CD14-positive monocyte (primary cell): ENCODE measurements around the gene HIVEP3. TPM values are rescaled to one million over a fixed set of nuclear protein-coding genes. Genes with fewer than 3 reads are reported as not detected.

ENCODE experiments used
- DNase-seq, 3 donors: peaks; one replicate each; pipeline ENCODE4 v3.0.0-alpha.2; 2011 to 2022
- H2AFZ ChIP-seq: 2 replicates; pipeline ENCODE4 v1.6.0; 2012; ENCODE audit warnings: mild to moderate bottlenecking, low read depth, low read length, inconsistent platforms; ENCODE audit not compliant: insufficient read depth, poor library complexity, severe bottlenecking
- H3K27ac ChIP-seq, 2 donors: 1 replicate in 1 of 2; 2 replicates in 1 of 2; pipeline ENCODE4 v1.5.1; 2012 to 2013; ENCODE audit warnings: low read length in 2 of 2, control low read depth in 1 of 2, inconsistent platforms in 1 of 2, low read depth in 1 of 2, mild to moderate bottlenecking in 1 of 2
- H3K27me3 ChIP-seq, 2 donors: one replicate each; pipeline versions ENCODE4 v1.6.0 to v1.6.1; 2011 to 2013; ENCODE audit warnings: low read length in 2 of 2; ENCODE audit not compliant: control insufficient read depth in 2 of 2, insufficient read depth in 2 of 2
- H3K36me3 ChIP-seq, 2 donors: replicated peaks in 1 of 2; 1 replicate in 1 of 2; 2 replicates in 1 of 2; pipeline versions ENCODE4 v1.5.1 to v1.6.1; 2012 to 2013; ENCODE audit warnings: low read length in 2 of 2, control low read depth in 1 of 2, inconsistent platforms in 1 of 2, mild to moderate bottlenecking in 1 of 2; ENCODE audit not compliant: insufficient read depth in 2 of 2, control insufficient read depth in 1 of 2
- H3K4me1 ChIP-seq, 2 donors: 1 replicate in 1 of 2; 2 replicates in 1 of 2; pipeline versions ENCODE4 v1.5.1 to v1.6.1; 2012 to 2013; ENCODE audit warnings: low read length in 2 of 2, control low read depth in 1 of 2, inconsistent platforms in 1 of 2, mild to moderate bottlenecking in 1 of 2, moderate library complexity in 1 of 2; ENCODE audit not compliant: insufficient read depth in 2 of 2, control insufficient read depth in 1 of 2
- H3K4me2 ChIP-seq: replicated peaks from 2 replicates; pipeline ENCODE3; 2012; ENCODE audit warnings: low read length, moderate library complexity, mild to moderate bottlenecking; ENCODE audit not compliant: poor library complexity, severe bottlenecking; ENCODE audit errors: extremely low read depth
- H3K4me3 ChIP-seq, 3 experiments: fragments of 200-600 bp in 1 of 3; sonication (generic) in 1 of 3; replicated peaks in 1 of 3; 1 replicate in 2 of 3; 2 replicates in 1 of 3; pipeline ENCODE4 v1.5.1; 2011 to 2013; ENCODE audit warnings: low read length in 3 of 3, mild to moderate bottlenecking in 3 of 3, control low read depth in 2 of 3, low read depth in 2 of 3, inconsistent platforms in 1 of 3, moderate library complexity in 1 of 3
- H3K79me2 ChIP-seq: 2 replicates; pipeline ENCODE4 v1.6.0; 2012; ENCODE audit warnings: mild to moderate bottlenecking, control low read depth, inconsistent platforms, low read length, moderate library complexity; ENCODE audit not compliant: insufficient read depth
- H3K9ac ChIP-seq: 2 replicates; pipeline ENCODE4 v1.6.0; 2017; ENCODE audit warnings: low read length, mild to moderate bottlenecking; ENCODE audit not compliant: insufficient read depth, poor library complexity, severe bottlenecking
- H3K9me3 ChIP-seq, 2 donors: replicated peaks in 1 of 2; 1 replicate in 1 of 2; 2 replicates in 1 of 2; pipeline versions ENCODE4 v1.5.1 to v1.6.1; 2012 to 2013; ENCODE audit warnings: low read length in 2 of 2, control low read depth in 1 of 2; ENCODE audit not compliant: control insufficient read depth in 1 of 2, insufficient read depth in 1 of 2
- H4K20me1 ChIP-seq: 2 replicates; pipeline ENCODE4 v1.6.0; 2012; ENCODE audit warnings: mild to moderate bottlenecking, low read length, control low read depth, moderate library complexity; ENCODE audit not compliant: insufficient read depth
- H3K27ac Mint-ChIP-seq, 7 donors: one replicate each; pipeline ENCODE4 v1.8.0; 2020; ENCODE audit warnings: mild to moderate bottlenecking in 7 of 7, mixed read lengths in 7 of 7, moderate library complexity in 6 of 7, inconsistent platforms in 2 of 7
- H3K27me3 Mint-ChIP-seq, 3 donors: one replicate each; pipeline ENCODE4 v1.8.0; 2021 to 2022; ENCODE audit warnings: low read depth in 3 of 3, mild to moderate bottlenecking in 3 of 3, mixed read lengths in 3 of 3, moderate library complexity in 3 of 3, inconsistent platforms in 1 of 3
- H3K36me3 Mint-ChIP-seq, 2 donors: one replicate each; pipeline ENCODE4 v1.8.0; 2020; ENCODE audit warnings: mixed read lengths in 2 of 2, inconsistent platforms in 1 of 2, mild to moderate bottlenecking in 1 of 2
- H3K4me1 Mint-ChIP-seq: one replicate; pipeline ENCODE4 v1.8.0; 2020; ENCODE audit warnings: mild to moderate bottlenecking, mixed read lengths
- H3K4me3 Mint-ChIP-seq, 2 donors: one replicate each; pipeline ENCODE4 v1.8.0; 2020; ENCODE audit warnings: mild to moderate bottlenecking in 2 of 2, mixed read lengths in 2 of 2, moderate library complexity in 1 of 2
- H3K9me3 Mint-ChIP-seq, 7 donors: one replicate each; pipeline ENCODE4 v1.8.0; 2020 to 2022; ENCODE audit warnings: mixed read lengths in 7 of 7, mild to moderate bottlenecking in 6 of 7, moderate library complexity in 6 of 7, inconsistent platforms in 2 of 7
- CTCF ChIP-seq: fragments of 200-600 bp; IDR thresholded peaks from one replicate; pipeline ENCODE4 v1.8.0; 2022; ENCODE audit warnings: antibody characterized with exemption, mild to moderate bottlenecking
- WGBS: methylation state at CpG from one replicate; pipeline ENCODE4 v1.1.5; 2013; ENCODE audit warnings: missing lambda C conversion rate; ENCODE audit not compliant: insufficient coverage; 5-methylcytosine and 5-hydroxymethylcytosine counted together
- intact Hi-C, 2 donors: fragments of 100-400 bp; cut with micrococcal nuclease; formaldehyde crosslinking; loops; one replicate each; pipeline versions ENCODE4 v1.15.0 to v1.15.1; 2023
- polyA plus RNA-seq, 3 donors: library from polyadenylated mRNA; depleted of rRNA in 1 of 3; unstranded in 2 of 3; stranded (reverse) in 1 of 3; fragments of 300-500 nt in 2 of 3; fragments of >200 nt in 1 of 3; fragmentation: Illumina TruSeq in 2 of 3; gene quantifications; 1 replicate in 2 of 3; 2 replicates in 1 of 3; pipeline ENCODE4 v1.2.3, GENCODE V29; 2012 to 2021

The HIVEP3 gene
- polyA plus RNA-seq, 3 donors, result 1.2 to 3.7 (median 1.8) TPM

GRCh38 chr1:41539418-41539805 is 379.3 kb downstream of the HIVEP3 start:
- H3K4me3 Mint-ChIP-seq, result no peak overlapping the region
- H3K9me3 ChIP-seq, result no peaks in the 10 kb centered on the region
- H3K9ac ChIP-seq, result no peak overlapping the region
- H3K36me3 ChIP-seq, result peaks cover 5 to 40% of the 10 kb centered on the region in 2 donors
- no peak overlapping the region for H3K4me3 ChIP-seq
- no peak for TF ChIP-seq CTCF
- no peak overlapping the region for H2AFZ ChIP-seq
- peaks cover 0 to 2% (median 0%) of the 10 kb centered on the region in 3 donors for H3K27me3 Mint-ChIP-seq
- no peak overlapping the region for H3K4me2 ChIP-seq
- H3K79me2 ChIP-seq, result no peaks in the 10 kb centered on the region
- no peaks in the 10 kb centered on the region for H3K9me3 Mint-ChIP-seq
- peaks cover 46% of the 10 kb centered on the region for H4K20me1 ChIP-seq
- peak overlapping the region in 1 of 7 donors; percentile 2 for H3K27ac Mint-ChIP-seq
- WGBS, result 98% methylated on average over 5 of the region's 6 CpGs
- intact Hi-C loops, result no loop called here
- peaks cover 10% of the 10 kb centered on the region for H3K4me1 Mint-ChIP-seq
- no peak overlapping the region for H3K27ac ChIP-seq
- no peak for DNase-seq
- H3K4me1 ChIP-seq, result peaks cover 4 to 6% of the 10 kb centered on the region in 2 donors
- peaks cover 38 to 43% of the 10 kb centered on the region in 2 donors for H3K36me3 Mint-ChIP-seq
- no peaks in the 10 kb centered on the region for H3K27me3 ChIP-seq

GRCh38 chr1:41538741-41539417 is 379.8 kb downstream of the HIVEP3 start:
- H3K27me3 ChIP-seq, result no peaks in the 10 kb centered on the region
- 94% methylated on average over 7 of the region's 9 CpGs for WGBS
- H3K4me1 Mint-ChIP-seq, result peaks cover 10% of the 10 kb centered on the region
- peaks cover 0 to 4% (median 2%) of the 10 kb centered on the region in 3 donors for H3K27me3 Mint-ChIP-seq
- TF ChIP-seq CTCF, result no peak
- no peak overlapping the region for H3K27ac ChIP-seq
- no peak overlapping the region for H3K9ac ChIP-seq
- intact Hi-C loops, result no loop called here
- H3K4me3 ChIP-seq, result no peak overlapping the region
- peaks cover 0 to 1% (median 0%) of the 10 kb centered on the region in 7 donors for H3K9me3 Mint-ChIP-seq
- DNase-seq, result no peak
- H3K36me3 ChIP-seq, result peaks cover 5 to 37% of the 10 kb centered on the region in 2 donors
- H3K79me2 ChIP-seq, result no peaks in the 10 kb centered on the region
- no peak overlapping the region for H3K4me3 Mint-ChIP-seq
- H4K20me1 ChIP-seq, result peaks cover 52% of the 10 kb centered on the region
- peaks cover 4 to 6% of the 10 kb centered on the region in 2 donors for H3K4me1 ChIP-seq
- H2AFZ ChIP-seq, result no peak overlapping the region
- H3K27ac Mint-ChIP-seq, result peak overlapping the region in 1 of 7 donors; percentile 2
- H3K36me3 Mint-ChIP-seq, result peaks cover 36 to 42% of the 10 kb centered on the region in 2 donors
- H3K4me2 ChIP-seq, result no peak overlapping the region
- H3K9me3 ChIP-seq, result no peaks in the 10 kb centered on the region
